ENCODE data around the gene KLHL2. TPM values are rescaled to one million over a fixed set of nuclear protein-coding genes. Genes with fewer than 3 reads are reported as not detected.
A peak's percentile ranks its signal among the peaks of the same experiment; 100 is the strongest.

The KLHL2 gene
- total and polyA plus RNA-seq, 2 of the 13 experiments (the other 11 are each of a cell fraction or from before 2014, with no cell fraction given): 9.2 to 17.6 TPM

DNA sequence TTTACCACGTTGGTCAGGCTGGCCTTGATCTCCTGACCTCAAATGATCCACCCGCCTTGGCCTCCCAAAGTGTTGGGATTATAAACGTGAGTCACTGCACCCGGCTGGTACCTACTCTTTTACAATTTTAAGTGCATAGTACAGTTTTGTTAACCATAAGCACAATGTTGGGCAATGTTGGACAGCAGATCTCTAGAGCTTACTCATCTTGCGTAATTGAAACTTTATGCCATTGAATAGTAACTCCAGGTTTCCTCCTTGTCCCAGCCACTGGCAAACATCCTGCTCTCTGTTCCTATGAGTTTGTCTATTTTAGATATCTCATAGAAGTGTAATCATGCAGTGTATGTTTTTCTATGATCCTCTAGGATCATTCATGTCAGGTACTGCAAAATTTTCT is 162.2 kb downstream of the KLHL2 start (continued):
- TF ChIP-seq IRF1 (CRISPR knock-in tag; IDR thresholded peaks at IDR 0.05; ENCODE audit: low read depth): no peak
- TF ChIP-seq, protein P1, sequence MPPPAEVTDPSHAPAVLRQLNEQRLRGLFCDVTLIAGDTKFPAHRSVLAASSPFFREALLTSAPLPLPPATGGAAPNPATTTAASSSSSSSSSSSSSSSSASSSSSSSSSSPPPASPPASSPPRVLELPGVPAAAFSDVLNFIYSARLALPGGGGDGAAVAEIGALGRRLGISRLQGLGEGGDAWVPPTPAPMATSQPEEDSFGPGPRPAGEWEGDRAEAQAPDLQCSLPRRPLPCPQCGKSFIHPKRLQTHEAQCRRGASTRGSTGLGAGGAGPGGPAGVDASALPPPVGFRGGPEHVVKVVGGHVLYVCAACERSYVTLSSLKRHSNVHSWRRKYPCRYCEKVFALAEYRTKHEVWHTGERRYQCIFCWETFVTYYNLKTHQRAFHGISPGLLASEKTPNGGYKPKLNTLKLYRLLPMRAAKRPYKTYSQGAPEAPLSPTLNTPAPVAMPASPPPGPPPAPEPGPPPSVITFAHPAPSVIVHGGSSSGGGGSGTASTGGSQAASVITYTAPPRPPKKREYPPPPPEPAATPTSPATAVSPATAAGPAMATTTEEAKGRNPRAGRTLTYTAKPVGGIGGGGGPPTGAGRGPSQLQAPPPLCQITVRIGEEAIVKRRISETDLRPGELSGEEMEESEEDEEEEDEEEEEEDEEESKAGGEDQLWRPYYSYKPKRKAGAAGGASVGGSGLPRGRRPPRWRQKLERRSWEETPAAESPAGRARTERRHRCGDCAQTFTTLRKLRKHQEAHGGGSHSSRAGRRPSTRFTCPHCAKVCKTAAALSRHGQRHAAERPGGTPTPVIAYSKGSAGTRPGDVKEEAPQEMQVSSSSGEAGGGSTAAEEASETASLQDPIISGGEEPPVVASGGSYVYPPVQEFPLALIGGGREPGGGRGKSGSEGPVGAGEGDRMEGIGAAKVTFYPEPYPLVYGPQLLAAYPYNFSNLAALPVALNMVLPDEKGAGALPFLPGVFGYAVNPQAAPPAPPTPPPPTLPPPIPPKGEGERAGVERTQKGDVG (CRISPR knock-in tag; IDR thresholded peaks at IDR 0.05; ENCODE audit: borderline replicate concordance): no peak
- TF ChIP-seq ZMYM4 (CRISPR knock-in tag; IDR thresholded peaks at IDR 0.05): peak; percentile 95
- TF ChIP-seq ZNF781 (CRISPR knock-in tag; IDR thresholded peaks at IDR 0.05; ENCODE audit: borderline replicate concordance, not compliant biosample characterization): peak; percentile 24
- TF ChIP-seq, protein P2, sequence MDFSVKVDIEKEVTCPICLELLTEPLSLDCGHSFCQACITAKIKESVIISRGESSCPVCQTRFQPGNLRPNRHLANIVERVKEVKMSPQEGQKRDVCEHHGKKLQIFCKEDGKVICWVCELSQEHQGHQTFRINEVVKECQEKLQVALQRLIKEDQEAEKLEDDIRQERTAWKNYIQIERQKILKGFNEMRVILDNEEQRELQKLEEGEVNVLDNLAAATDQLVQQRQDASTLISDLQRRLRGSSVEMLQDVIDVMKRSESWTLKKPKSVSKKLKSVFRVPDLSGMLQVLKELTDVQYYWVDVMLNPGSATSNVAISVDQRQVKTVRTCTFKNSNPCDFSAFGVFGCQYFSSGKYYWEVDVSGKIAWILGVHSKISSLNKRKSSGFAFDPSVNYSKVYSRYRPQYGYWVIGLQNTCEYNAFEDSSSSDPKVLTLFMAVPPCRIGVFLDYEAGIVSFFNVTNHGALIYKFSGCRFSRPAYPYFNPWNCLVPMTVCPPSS (IDR thresholded peaks at IDR 0.05): no peak
- TF ChIP-seq RORA (CRISPR knock-in tag; IDR thresholded peaks at IDR 0.05): no peak
- TF ChIP-seq, protein P3, sequence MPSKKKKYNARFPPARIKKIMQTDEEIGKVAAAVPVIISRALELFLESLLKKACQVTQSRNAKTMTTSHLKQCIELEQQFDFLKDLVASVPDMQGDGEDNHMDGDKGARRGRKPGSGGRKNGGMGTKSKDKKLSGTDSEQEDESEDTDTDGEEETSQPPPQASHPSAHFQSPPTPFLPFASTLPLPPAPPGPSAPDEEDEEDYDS (CRISPR knock-in tag; IDR thresholded peaks at IDR 0.05): no peak
- TF ChIP-seq, protein P4, sequence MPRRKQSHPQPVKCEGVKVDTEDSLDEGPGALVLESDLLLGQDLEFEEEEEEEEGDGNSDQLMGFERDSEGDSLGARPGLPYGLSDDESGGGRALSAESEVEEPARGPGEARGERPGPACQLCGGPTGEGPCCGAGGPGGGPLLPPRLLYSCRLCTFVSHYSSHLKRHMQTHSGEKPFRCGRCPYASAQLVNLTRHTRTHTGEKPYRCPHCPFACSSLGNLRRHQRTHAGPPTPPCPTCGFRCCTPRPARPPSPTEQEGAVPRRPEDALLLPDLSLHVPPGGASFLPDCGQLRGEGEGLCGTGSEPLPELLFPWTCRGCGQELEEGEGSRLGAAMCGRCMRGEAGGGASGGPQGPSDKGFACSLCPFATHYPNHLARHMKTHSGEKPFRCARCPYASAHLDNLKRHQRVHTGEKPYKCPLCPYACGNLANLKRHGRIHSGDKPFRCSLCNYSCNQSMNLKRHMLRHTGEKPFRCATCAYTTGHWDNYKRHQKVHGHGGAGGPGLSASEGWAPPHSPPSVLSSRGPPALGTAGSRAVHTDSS (CRISPR knock-in tag; conservative IDR thresholded peaks at IDR 0.05): no peak
- TF ChIP-seq MLX (CRISPR knock-in tag; IDR thresholded peaks at IDR 0.05): peak; percentile 56; the same call in 1 of the 2 replicates
- peak; percentile 45; the same call in 1 of the 2 replicates for TF ChIP-seq FOXK2 (IDR thresholded peaks at IDR 0.05)
- no peak for TF ChIP-seq ZNF713 (CRISPR knock-in tag; IDR thresholded peaks at IDR 0.05)
- TF ChIP-seq, protein P5, sequence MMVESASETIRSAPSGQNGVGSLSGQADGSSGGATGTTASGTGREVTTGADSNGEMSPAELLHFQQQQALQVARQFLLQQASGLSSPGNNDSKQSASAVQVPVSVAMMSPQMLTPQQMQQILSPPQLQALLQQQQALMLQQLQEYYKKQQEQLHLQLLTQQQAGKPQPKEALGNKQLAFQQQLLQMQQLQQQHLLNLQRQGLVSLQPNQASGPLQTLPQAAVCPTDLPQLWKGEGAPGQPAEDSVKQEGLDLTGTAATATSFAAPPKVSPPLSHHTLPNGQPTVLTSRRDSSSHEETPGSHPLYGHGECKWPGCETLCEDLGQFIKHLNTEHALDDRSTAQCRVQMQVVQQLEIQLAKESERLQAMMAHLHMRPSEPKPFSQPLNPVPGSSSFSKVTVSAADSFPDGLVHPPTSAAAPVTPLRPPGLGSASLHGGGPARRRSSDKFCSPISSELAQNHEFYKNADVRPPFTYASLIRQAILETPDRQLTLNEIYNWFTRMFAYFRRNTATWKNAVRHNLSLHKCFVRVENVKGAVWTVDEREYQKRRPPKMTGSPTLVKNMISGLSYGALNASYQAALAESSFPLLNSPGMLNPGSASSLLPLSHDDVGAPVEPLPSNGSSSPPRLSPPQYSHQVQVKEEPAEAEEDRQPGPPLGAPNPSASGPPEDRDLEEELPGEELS (CRISPR knock-in tag; IDR thresholded peaks at IDR 0.05): peak; percentile 84
- TF ChIP-seq HDAC2 (CRISPR knock-in tag; IDR thresholded peaks at IDR 0.05): peak; percentile 90
- no peak for TF ChIP-seq ZFX (CRISPR knock-in tag; IDR thresholded peaks at IDR 0.05; ENCODE audit: low read depth)
- TF ChIP-seq PPARG (CRISPR knock-in tag; conservative IDR thresholded peaks at IDR 0.05): peak; percentile 70
- no peak for TF ChIP-seq SP140L (CRISPR knock-in tag; IDR thresholded peaks at IDR 0.05; ENCODE audit: borderline replicate concordance)
- TF ChIP-seq HOXA3 (CRISPR knock-in tag; IDR thresholded peaks at IDR 0.05): peak; percentile 58; the same call in 1 of the 2 replicates
- TF ChIP-seq CEBPB (IDR thresholded peaks at IDR 0.05; ENCODE audit: borderline replicate concordance, low read depth, low read length): peak; percentile 100
- TF ChIP-seq ZNF33B (CRISPR knock-in tag; IDR thresholded peaks at IDR 0.05): no peak
- TF ChIP-seq THAP11 (CRISPR knock-in tag; IDR thresholded peaks at IDR 0.05): peak; percentile 72
